Osteocyte (in vitro differentiated cells): Measurements from ENCODE around the gene PGA4. TPM values are rescaled to one million over a fixed set of nuclear protein-coding genes. Genes with fewer than 3 reads are reported as not detected.
"Not testable (repeated sequence)": the region's sequence is repeated elsewhere in the genome, so short reads cannot be mapped to it uniquely, and the experiment has no call there.

Experiments
- DNase-seq: peaks from one replicate; pipeline ENCODE4 v3.0.0; 2021; ENCODE audit warnings: mixed read lengths; ENCODE audit not compliant: unreplicated experiment; ENCODE audit errors: extremely low spot score
- H3K27ac Mint-ChIP-seq: one replicate; pipeline ENCODE4 v1.8.0; 2021; ENCODE audit warnings: mild to moderate bottlenecking, mixed read lengths; ENCODE audit not compliant: unreplicated experiment
- H3K27me3 Mint-ChIP-seq: one replicate; pipeline ENCODE4 v1.8.0; 2021; ENCODE audit warnings: mixed read lengths; ENCODE audit not compliant: unreplicated experiment
- H3K36me3 Mint-ChIP-seq: one replicate; pipeline ENCODE4 v1.8.0; 2021; ENCODE audit warnings: mixed read lengths; ENCODE audit not compliant: unreplicated experiment
- H3K4me1 Mint-ChIP-seq: one replicate; pipeline ENCODE4 v1.8.0; 2021; ENCODE audit warnings: mixed read lengths; ENCODE audit not compliant: unreplicated experiment
- H3K4me3 Mint-ChIP-seq: one replicate; pipeline ENCODE4 v1.8.0; 2021; ENCODE audit warnings: mild to moderate bottlenecking, moderate library complexity, mixed read lengths; ENCODE audit not compliant: unreplicated experiment
- H3K9me3 Mint-ChIP-seq: one replicate; pipeline ENCODE4 v1.8.0; 2021; ENCODE audit warnings: mixed read lengths; ENCODE audit not compliant: unreplicated experiment
- total RNA-seq: library from RNA; stranded (reverse); gene quantifications from 2 replicates; pipeline ENCODE4 v1.2.1, GENCODE V29; 2021
- TF ChIP-seq, protein P1 (sequence below): fragments of 200-600 bp; sonication (generic); IDR thresholded peaks from 2 replicates; pipeline ENCODE4 v1.5.0; 2021; ENCODE audit warnings: antibody characterized with exemption, mild to moderate bottlenecking, moderate library complexity

PGA4 gene
- total RNA-seq, 1 donor from 2014 or later = not detected

DNA sequence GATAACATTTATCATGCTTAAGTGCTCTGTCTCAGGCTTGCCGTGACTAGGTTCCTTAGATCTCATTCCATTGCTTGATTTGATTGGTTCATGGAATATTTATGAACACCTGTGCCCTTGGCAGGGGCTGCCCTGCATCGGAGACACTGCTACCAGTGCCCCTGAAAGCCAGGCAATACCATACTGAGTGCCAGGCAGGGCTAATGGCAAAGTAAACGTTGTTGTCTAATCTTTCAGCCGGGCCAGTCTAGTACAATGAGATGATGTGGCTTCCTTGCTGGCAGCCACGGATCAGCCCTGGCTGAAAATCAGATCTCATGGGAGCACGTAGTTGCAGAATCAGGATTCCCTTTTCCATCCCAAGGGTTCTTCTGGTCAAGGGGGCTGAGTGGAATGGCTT, 23.8 kb upstream of the PGA4 start:
- H3K9me3 Mint-ChIP-seq = no peaks in the 10 kb centered on the region
- no peak for DNase-seq
- no peak overlapping the region for H3K4me3 Mint-ChIP-seq
- H3K27ac Mint-ChIP-seq = no peak overlapping the region
- H3K36me3 Mint-ChIP-seq = no peaks in the 10 kb centered on the region
- peaks cover 67% of the 10 kb centered on the region for H3K27me3 Mint-ChIP-seq
- TF ChIP-seq, protein P1, sequence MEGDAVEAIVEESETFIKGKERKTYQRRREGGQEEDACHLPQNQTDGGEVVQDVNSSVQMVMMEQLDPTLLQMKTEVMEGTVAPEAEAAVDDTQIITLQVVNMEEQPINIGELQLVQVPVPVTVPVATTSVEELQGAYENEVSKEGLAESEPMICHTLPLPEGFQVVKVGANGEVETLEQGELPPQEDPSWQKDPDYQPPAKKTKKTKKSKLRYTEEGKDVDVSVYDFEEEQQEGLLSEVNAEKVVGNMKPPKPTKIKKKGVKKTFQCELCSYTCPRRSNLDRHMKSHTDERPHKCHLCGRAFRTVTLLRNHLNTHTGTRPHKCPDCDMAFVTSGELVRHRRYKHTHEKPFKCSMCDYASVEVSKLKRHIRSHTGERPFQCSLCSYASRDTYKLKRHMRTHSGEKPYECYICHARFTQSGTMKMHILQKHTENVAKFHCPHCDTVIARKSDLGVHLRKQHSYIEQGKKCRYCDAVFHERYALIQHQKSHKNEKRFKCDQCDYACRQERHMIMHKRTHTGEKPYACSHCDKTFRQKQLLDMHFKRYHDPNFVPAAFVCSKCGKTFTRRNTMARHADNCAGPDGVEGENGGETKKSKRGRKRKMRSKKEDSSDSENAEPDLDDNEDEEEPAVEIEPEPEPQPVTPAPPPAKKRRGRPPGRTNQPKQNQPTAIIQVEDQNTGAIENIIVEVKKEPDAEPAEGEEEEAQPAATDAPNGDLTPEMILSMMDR = no peak
- no peaks in the 10 kb centered on the region for H3K4me1 Mint-ChIP-seq

DNA sequence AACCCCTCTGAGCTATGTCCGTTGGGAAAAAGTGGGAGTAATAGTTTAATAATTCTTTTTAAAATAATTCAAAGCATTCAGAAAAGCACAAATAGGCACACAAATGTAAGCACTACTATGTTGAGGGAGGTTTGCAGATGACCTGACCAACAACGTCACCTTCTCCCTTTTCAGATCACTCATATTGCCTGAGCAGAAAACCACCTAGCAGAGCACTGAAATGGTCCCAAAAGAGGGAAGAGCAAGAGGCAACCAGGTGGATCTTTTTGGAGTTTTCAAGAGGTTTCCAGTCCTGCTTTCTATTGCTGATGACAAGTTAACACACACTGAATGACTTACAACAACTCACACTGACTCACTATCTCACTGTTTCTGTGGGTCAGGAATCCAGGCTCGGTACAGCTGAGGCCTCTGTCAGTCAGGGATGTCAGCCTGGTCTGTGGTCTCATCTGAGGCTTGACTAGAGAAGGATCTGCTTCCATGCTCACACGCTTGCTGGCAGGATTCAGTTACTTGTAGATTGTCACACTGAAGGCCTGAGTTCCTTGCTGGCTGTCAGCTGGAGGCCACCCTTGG, 23.1 kb upstream of the PGA4 start:
- Mint-ChIP-seq H3K9me3 (no peaks in the 10 kb centered on the region), H3K27me3 (peaks cover 67% of the 10 kb centered on the region), H3K36me3 (no peaks in the 10 kb centered on the region), H3K4me1 (no peaks in the 10 kb centered on the region), H3K27ac (no peak overlapping the region), H3K4me3 (no peak overlapping the region)
- DNase-seq = no peak
- TF ChIP-seq, protein P1 = no peak

DNA sequence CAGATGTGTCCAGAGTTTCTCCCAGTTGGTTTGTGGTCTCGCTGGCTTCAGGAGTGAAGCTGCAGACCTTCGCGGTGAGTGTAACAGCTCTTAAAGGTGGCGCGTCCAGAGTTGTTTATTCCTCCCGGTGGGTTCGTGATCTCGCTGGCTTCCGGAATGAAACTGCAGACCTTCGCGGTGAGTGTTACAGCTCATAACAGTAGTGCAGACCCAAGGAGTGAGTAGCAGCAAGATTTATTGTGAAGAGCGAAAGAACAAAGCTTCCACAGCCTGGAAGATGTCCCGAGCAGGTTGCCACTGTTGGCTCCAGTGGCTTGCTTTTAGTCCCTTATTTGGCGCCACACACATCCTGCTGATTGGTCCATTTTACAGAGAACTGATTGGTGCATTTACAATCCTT, 20.7 kb upstream of the PGA4 start:
- Mint-ChIP-seq H3K27ac (no peak overlapping the region), H3K9me3 (no peaks in the 10 kb centered on the region), H3K27me3 (peaks cover 57% of the 10 kb centered on the region), H3K36me3 (no peaks in the 10 kb centered on the region), H3K4me3 (no peak overlapping the region), H3K4me1 (no peaks in the 10 kb centered on the region)
- DNase-seq = no peak
- TF ChIP-seq, protein P1 = no peak

DNA sequence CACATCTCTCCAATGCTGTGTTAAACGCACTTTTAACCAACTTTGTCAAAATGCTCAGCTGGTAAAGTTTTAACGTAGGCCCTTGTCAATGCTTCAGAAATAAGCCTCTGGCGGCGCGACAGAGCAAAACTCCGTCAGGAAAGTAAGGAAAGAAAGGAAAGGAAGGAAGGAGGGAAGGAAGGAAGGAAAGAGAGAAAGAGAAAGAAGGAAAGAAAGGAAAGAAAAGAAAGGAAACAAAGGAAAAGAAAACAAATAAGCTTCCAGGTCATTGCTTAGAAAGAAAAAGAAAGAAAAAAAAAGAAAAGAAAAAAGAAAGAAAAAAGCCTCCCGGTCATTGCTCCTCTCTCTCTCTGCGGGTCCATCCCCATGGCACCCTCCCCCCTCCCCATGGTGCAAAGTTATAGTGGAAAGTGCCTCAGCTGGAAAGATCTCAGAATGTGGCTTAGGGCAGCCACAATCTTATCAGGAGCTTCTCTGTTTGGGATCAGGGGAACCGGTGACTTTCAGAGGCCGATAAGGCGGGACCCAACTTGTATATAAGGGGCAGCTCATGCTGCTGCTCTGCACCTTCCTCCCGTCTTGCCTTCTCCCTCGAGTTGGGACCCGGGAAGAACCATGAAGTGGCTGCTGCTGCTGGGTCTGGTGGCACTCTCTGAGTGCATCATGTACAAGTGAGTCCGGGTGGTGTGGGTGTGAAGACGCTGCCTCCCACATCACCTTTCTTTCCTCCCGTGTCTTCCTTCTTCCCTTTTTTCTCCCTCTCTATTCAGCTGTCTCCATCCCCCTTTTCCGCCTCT, 19.0 kb upstream of the PGA4 start, which contains the start of gene PGA3:
TSS of gene PGA3 (plus strand) at position 566 of the 797 bp plus-strand sequence. CDS start at position 616, 50 bp downstream.
- peak; percentile 57 for DNase-seq
- H3K27ac Mint-ChIP-seq, H3K4me1 Mint-ChIP-seq, H3K36me3 Mint-ChIP-seq, H3K9me3 Mint-ChIP-seq, H3K4me3 Mint-ChIP-seq: not testable (repeated sequence)
- peaks cover 47% of the 10 kb centered on the region for H3K27me3 Mint-ChIP-seq

DNA sequence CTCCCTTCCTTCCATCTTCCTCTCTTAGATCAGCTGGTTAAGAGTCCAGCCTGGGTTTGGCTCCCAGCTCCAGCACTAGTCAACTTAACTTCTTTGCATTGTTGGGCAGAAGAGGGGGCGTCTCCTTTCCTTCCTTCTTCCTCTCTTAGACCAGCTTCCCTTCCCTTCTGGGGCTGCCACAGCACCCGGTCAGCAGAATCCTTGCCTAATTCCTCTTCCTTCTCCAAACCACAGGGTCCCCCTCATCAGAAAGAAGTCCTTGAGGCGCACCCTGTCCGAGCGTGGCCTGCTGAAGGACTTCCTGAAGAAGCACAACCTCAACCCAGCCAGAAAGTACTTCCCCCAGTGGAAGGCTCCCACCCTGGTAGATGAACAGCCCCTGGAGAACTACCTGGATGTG, 18.3 kb upstream of the PGA4 start:
- not testable (repeated sequence) for H3K9me3 Mint-ChIP-seq, H3K4me1 Mint-ChIP-seq, H3K4me3 Mint-ChIP-seq, DNase-seq, H3K27ac Mint-ChIP-seq, H3K36me3 Mint-ChIP-seq
- H3K27me3 Mint-ChIP-seq = peaks cover 40% of the 10 kb centered on the region

DNA sequence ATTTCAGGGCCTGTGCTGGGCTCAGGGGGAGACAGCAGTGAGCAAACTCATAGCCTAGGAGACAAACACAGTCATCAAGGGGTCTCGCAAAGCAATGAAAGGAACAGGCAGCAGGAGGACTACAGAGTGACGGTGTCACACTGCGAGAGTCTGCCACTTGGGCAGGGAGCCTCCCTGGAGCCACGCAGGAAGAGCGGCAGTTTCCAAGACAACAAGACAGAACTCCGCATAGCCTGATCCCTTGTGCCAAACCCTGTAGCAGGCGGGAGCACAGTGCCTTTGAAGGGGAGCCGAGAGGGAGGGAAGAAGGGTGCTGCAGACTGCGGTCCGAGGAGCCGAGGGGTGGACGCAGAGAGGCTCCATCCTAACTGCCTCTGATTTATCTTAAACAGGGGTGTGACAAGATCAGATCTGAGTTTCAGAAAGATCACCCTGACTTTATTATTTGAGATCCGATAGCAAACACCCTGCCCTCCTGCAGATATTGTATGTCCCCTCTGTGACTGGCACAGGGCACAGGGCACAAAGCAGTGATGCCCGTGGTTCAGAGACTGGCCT, 17.6 kb upstream of the PGA4 start:
- not testable (repeated sequence) for H3K36me3 Mint-ChIP-seq, H3K27ac Mint-ChIP-seq, H3K4me1 Mint-ChIP-seq, H3K4me3 Mint-ChIP-seq, H3K9me3 Mint-ChIP-seq, DNase-seq
- peaks cover 35% of the 10 kb centered on the region for H3K27me3 Mint-ChIP-seq

DNA sequence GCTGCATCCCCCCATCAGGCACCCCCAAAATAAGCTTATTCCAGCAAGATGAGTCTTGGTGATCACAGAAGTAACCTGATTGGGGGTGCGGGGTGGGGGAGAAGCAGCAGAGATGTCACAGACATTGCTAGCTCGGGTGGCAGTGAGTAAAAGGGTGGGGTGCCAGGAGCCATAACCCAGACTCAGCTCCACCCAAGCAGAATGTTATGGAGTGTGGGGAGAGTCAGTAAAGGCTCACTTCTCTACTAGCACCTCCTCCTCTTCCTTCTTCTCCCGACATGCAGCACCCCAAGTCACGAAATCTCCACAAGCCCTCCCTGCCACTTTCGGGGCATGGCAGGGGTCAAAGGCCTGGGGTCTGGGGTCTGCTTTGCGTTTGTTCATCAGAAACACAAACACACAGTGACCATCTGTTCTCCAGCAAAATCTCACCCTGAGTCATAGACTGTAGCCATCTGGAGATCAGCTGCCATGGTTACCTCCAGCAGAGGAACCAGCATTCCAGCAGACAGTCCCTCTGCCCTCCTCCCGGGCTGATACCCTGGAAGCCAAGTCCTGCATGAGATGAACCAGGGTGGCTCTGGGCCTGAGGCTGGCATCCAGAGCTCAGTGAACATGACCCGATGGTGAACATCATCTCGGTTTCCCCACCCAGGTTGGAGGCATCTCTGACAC, 14.4 kb upstream of the PGA4 start:
- not testable (repeated sequence) for H3K36me3 Mint-ChIP-seq, H3K9me3 Mint-ChIP-seq, H3K4me3 Mint-ChIP-seq, DNase-seq, H3K4me1 Mint-ChIP-seq, H3K27ac Mint-ChIP-seq
- peaks cover 16% of the 10 kb centered on the region for H3K27me3 Mint-ChIP-seq

DNA sequence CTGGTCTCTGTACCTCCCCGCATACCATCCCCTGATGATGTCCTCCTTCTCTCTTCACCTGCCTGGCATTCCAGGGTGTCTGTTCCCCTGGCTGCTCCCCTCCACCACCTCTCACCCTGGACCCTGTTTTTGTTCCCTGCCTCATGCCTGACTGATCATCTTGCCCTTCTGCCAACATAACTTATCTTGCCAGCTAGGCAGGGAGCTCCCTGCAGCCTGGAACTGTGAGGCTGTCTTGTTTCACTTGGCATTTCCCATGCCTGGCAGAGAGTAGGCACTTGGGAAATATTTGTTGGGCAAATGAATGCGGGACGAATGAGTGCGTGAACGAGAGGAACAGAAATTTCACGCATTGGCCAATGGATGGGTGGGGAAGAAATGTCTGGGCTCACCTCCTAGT, 11.5 kb upstream of the PGA4 start:
- not testable (repeated sequence) for H3K27ac Mint-ChIP-seq, H3K36me3 Mint-ChIP-seq, H3K4me3 Mint-ChIP-seq, H3K27me3 Mint-ChIP-seq, H3K4me1 Mint-ChIP-seq, DNase-seq, H3K9me3 Mint-ChIP-seq

DNA sequence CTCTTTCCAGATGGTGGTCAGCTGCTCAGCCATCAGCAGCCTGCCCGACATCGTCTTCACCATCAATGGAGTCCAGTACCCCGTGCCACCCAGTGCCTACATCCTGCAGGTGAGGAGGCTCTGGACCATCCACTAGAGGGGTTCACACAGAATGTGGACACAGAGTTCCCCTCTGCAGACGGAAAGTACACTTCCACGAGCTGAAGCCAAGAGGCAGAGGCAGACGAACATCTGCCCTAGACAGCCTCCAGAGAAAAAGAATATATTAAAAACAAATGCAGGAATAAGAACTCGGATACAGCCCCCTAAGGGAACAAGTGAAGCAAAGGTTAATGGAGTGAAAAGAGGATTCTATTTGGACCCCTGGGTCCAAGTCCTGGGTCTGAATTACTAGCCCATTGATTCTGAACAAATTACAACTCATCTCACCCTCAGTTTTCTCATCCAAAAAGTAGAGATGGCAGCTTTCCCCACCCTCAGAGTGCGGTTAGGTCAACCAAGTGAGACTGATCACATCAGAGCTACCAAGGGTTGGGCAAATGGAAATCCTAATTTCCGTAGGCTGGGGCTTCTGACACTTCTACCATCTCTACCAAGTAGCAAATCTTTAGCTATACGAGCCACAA, 10.7 kb upstream of the PGA4 start:
- not testable (repeated sequence) for DNase-seq, H3K27ac Mint-ChIP-seq, H3K9me3 Mint-ChIP-seq, H3K4me3 Mint-ChIP-seq, H3K36me3 Mint-ChIP-seq, H3K27me3 Mint-ChIP-seq, H3K4me1 Mint-ChIP-seq
